ENCODE measurements around the gene PAQR7.
A peak's percentile ranks its signal among the peaks of the same experiment; 100 is the strongest.

Gene PAQR7

DNA sequence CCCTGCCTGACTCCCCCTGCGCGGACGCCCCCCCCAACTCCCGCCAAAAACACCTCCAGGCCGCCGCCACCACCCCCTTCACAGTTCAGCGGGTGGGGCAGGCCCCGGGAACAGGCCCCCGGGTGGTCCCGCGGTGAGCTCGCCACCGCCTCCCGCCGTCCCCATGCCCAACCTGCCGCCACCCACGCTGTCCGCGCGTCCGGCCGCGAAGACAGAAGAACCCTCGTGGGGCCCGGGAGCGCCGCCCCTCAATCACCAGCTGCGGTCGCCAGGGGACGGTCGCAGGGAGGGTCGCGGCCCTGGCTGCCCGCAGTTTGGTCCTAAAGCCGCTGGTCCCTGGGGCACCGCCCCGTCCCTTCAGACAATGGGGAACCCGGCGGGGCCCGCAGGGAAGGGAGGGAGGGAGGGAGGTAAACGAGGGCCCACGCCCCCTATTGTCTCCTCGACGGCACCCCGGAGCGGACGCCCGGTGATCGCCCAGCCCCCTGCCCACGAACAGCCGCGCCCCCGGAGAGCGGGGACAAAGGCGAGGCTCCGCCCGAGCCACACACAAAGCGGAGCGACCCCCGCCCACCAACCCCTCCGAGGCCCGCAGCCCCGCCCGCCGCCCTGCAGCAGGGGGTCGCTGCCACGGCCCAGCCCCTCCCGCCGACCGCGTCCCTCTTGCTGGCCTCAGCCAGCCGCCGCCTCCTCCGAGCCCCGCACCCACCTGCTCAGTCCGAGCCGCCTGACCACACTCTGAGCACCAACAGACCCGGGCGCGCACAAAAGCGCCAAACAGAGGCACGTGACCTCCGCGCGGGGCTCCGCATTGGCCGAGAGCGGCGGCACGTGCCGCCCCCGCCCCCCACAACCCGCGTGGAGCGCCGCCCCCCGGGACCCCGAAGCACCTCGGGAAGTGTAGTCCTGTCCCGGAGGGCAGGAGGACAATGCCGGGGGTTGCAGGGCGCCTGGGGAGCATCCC lies 30.5 kb upstream of the PAQR7 start, which contains the start of gene STMN1:
Gene STMN1, minus strand, starts transcription at position 740 of the 964 bp plus-strand sequence. CDS start 1,743 bp downstream, outside the sequence.
- Histone ChIP-seq H3K27ac (ENCODE audit: low read length, poor library complexity, severe bottlenecking) (peak within 1 kb of the TSS; percentile 87), H3K9me3 (ENCODE audit: control insufficient read depth, low read length) (no peaks in the 10 kb centered on the region), H3K4me3 (ENCODE audit: insufficient read depth in 1 of 2, low read depth in 1 of 2, low read length in 2 of 2) (peak within 1 kb of the TSS; percentile 85 to 86), H3K23ac (ENCODE audit: low read length in 2 of 2) (peak within 1 kb of the TSS in 1 of 2 experiments; percentile 87), H2BK12ac (ENCODE audit: low read length in 2 of 2) (peak within 1 kb of the TSS; percentile 9 to 90), H3K27me3 (ENCODE audit: control insufficient read depth in 1 of 2, insufficient read depth in 1 of 2, low read length in 2 of 2) (no peaks in the 10 kb centered on the region), H3K14ac (ENCODE audit: low read length in 2 of 2) (peak within 1 kb of the TSS in 1 of 2 experiments; percentile 98), H3K4me2 (ENCODE audit: low read length, poor library complexity, severe bottlenecking) (peak within 1 kb of the TSS; percentile 70), H2BK5ac (ENCODE audit: low read depth, low read length, poor library complexity, severe bottlenecking) (no peak within 1 kb of the TSS), H4K91ac (ENCODE audit: low read length) (peak within 1 kb of the TSS; percentile 83), H3K4ac (ENCODE audit: low read depth in 1 of 2, low read length in 2 of 2) (peak within 1 kb of the TSS; percentile 73 to 86), H2BK120ac (ENCODE audit: low read depth, low read length) (peak within 1 kb of the TSS; percentile 88), H3K79me1 (replicated peaks; ENCODE audit: low read length, poor library complexity, severe bottlenecking) (peaks cover 3% of the 10 kb centered on the region), H4K8ac (ENCODE audit: low read length) (peak within 1 kb of the TSS; percentile 92), H2AK5ac (ENCODE audit: low read length, severe bottlenecking) (peak within 1 kb of the TSS; percentile 7), H3K4me1 (ENCODE audit: control insufficient read depth, insufficient read depth, low read depth, low read length) (peaks cover 10% of the 10 kb centered on the region), H3K36me3 (ENCODE audit: control insufficient read depth in 1 of 2, insufficient read depth in 2 of 2, low read depth in 1 of 2, low read length in 2 of 2) (peaks cover 0 to 12% of the 10 kb centered on the region in 2 experiments), H2BK15ac (ENCODE audit: low read depth, poor library complexity, severe bottlenecking) (peak within 1 kb of the TSS; percentile 67), H2AFZ (ENCODE audit: low read depth, low read length) (peak within 1 kb of the TSS; percentile 91), H3K9ac (ENCODE audit: low read length) (peak within 1 kb of the TSS; percentile 89), H3K18ac (ENCODE audit: low read depth in 1 of 2, low read length in 2 of 2) (peak within 1 kb of the TSS; percentile 87 to 93)
- DNase-seq = peak; percentile 88
- WGBS = 1% methylated on average over 77 of the region's 102 CpGs

DNA sequence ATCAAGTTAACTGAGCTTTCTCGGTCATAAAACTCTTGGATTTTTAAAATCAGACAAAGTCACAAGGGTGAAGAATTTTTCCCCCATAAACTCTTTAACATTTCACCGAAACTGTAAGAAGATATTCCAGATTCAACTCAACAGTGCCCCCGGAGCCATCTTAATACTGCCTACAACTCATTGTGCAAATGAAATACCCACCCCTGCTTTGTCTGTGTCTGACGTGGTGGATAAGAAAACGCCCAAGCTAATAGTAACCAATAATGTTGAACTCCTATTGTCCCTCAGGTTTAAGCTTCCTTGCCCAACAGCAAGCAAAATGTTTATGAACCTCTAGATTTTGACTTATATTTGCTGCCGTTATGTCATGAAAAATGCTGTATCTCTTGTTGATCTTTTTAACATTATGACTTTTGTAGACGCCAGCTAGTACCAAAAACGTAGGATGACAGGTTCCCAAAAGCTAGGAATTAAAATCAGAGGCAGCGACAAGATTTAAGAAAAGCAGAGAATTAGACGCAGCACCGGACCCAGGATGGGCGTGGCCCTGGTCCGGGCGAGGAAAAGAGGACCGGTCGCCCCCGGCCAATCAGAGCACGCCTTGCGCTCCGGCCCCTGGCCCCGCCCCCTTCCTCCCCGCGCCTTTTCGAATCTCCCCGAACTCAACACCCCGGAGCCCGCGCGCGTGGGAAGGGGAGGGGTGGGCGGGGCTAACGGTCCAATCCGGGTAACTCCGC lies 29.6 kb upstream of the PAQR7 start:
- H3K18ac ChIP-seq (ENCODE audit: low read depth in 1 of 2, low read length in 2 of 2) = no peak overlapping the region
- H3K4ac ChIP-seq (ENCODE audit: low read depth in 1 of 2, low read length in 2 of 2) = no peak overlapping the region
- no peak overlapping the region for H2AFZ ChIP-seq (ENCODE audit: low read depth, low read length)
- H3K4me1 ChIP-seq (ENCODE audit: control insufficient read depth, insufficient read depth, low read depth, low read length) = peaks cover 10% of the 10 kb centered on the region
- H2BK12ac ChIP-seq (ENCODE audit: low read length in 2 of 2) = no peak overlapping the region
- H3K14ac ChIP-seq (ENCODE audit: low read length in 2 of 2) = no peak overlapping the region
- peak; percentile 91 for DNase-seq
- H3K9ac ChIP-seq (ENCODE audit: low read length) = peak overlapping the region; percentile 89
- H3K27me3 ChIP-seq (ENCODE audit: control insufficient read depth in 1 of 2, insufficient read depth in 1 of 2, low read length in 2 of 2) = no peaks in the 10 kb centered on the region
- peaks cover 3 to 19% of the 10 kb centered on the region in 2 experiments for H3K36me3 ChIP-seq (ENCODE audit: control insufficient read depth in 1 of 2, insufficient read depth in 2 of 2, low read depth in 1 of 2, low read length in 2 of 2)
- no peak overlapping the region for H4K91ac ChIP-seq (ENCODE audit: low read length)
- H3K4me2 ChIP-seq (ENCODE audit: low read length, poor library complexity, severe bottlenecking) = peak overlapping the region; percentile 70
- H2BK15ac ChIP-seq (ENCODE audit: low read depth, poor library complexity, severe bottlenecking) = no peak overlapping the region
- H3K4me3 ChIP-seq (ENCODE audit: insufficient read depth in 1 of 2, low read depth in 1 of 2, low read length in 2 of 2) = peak overlapping the region; percentile 85 to 86
- WGBS = 3% methylated on average over 27 of the region's 34 CpGs
- no peak overlapping the region for H4K8ac ChIP-seq (ENCODE audit: low read length)
- H3K79me1 ChIP-seq (replicated peaks; ENCODE audit: low read length, poor library complexity, severe bottlenecking) = peaks cover 5% of the 10 kb centered on the region
- peak overlapping the region; percentile 87 for H3K27ac ChIP-seq (ENCODE audit: low read length, poor library complexity, severe bottlenecking)
- no peak overlapping the region for H2BK120ac ChIP-seq (ENCODE audit: low read depth, low read length)
- no peaks in the 10 kb centered on the region for H3K9me3 ChIP-seq (ENCODE audit: control insufficient read depth, low read length)
- no peak overlapping the region for H2AK5ac ChIP-seq (ENCODE audit: low read length, severe bottlenecking)
- no peak overlapping the region for H3K23ac ChIP-seq (ENCODE audit: low read length in 2 of 2)
- no peak overlapping the region for H2BK5ac ChIP-seq (ENCODE audit: low read depth, low read length, poor library complexity, severe bottlenecking)

DNA sequence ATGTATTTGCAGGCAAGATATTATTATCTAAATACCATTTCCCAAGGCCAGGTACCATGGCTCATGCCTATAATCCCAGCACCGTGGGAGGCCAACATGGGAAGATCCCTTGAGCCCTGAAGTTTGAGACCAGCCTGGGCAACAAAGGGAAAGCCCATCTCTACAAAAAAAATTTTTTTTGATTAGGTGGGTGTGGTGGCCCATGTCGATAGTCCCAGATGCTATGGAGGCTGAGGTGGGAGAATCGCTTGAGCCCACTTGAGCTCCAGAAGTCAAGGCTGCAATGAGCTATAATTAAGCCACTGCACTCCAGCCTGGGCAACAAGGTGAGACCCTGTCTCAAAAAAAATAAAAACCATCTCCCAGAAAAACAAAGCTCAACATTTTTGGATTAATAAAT lies 28.5 kb upstream of the PAQR7 start:
- no peak overlapping the region for H3K23ac ChIP-seq (ENCODE audit: low read length in 2 of 2)
- no peaks in the 10 kb centered on the region for H3K27me3 ChIP-seq (ENCODE audit: control insufficient read depth in 1 of 2, insufficient read depth in 1 of 2, low read length in 2 of 2)
- H3K4me1 ChIP-seq (ENCODE audit: control insufficient read depth, insufficient read depth, low read depth, low read length) = peaks cover 10% of the 10 kb centered on the region
- no peak overlapping the region for H2BK120ac ChIP-seq (ENCODE audit: low read depth, low read length)
- peak overlapping the region; percentile 89 for H3K9ac ChIP-seq (ENCODE audit: low read length)
- peak overlapping the region; percentile 38 for H3K4me2 ChIP-seq (ENCODE audit: low read length, poor library complexity, severe bottlenecking)
- no peak overlapping the region for H2BK12ac ChIP-seq (ENCODE audit: low read length in 2 of 2)
- peak overlapping the region; percentile 56 for H2AK5ac ChIP-seq (ENCODE audit: low read length, severe bottlenecking)
- no peak overlapping the region for H3K4ac ChIP-seq (ENCODE audit: low read depth in 1 of 2, low read length in 2 of 2)
- no peak overlapping the region for H3K14ac ChIP-seq (ENCODE audit: low read length in 2 of 2)
- H2AFZ ChIP-seq (ENCODE audit: low read depth, low read length) = no peak overlapping the region
- H3K4me3 ChIP-seq (ENCODE audit: insufficient read depth in 1 of 2, low read depth in 1 of 2, low read length in 2 of 2) = peak overlapping the region in 1 of 2 experiments; percentile 85
- 91% methylated on average over 3 of the region's 3 CpGs for WGBS
- no peaks in the 10 kb centered on the region for H3K9me3 ChIP-seq (ENCODE audit: control insufficient read depth, low read length)
- no peak overlapping the region for H3K18ac ChIP-seq (ENCODE audit: low read depth in 1 of 2, low read length in 2 of 2)
- no peak overlapping the region for H4K91ac ChIP-seq (ENCODE audit: low read length)
- H3K27ac ChIP-seq (ENCODE audit: low read length, poor library complexity, severe bottlenecking) = no peak overlapping the region
- H2BK15ac ChIP-seq (ENCODE audit: low read depth, poor library complexity, severe bottlenecking) = no peak overlapping the region
- peaks cover 4 to 28% of the 10 kb centered on the region in 2 experiments for H3K36me3 ChIP-seq (ENCODE audit: control insufficient read depth in 1 of 2, insufficient read depth in 2 of 2, low read depth in 1 of 2, low read length in 2 of 2)
- peaks cover 9% of the 10 kb centered on the region for H3K79me1 ChIP-seq (replicated peaks; ENCODE audit: low read length, poor library complexity, severe bottlenecking)
- DNase-seq = no peak
- H4K8ac ChIP-seq (ENCODE audit: low read length) = no peak overlapping the region
- no peak overlapping the region for H2BK5ac ChIP-seq (ENCODE audit: low read depth, low read length, poor library complexity, severe bottlenecking)

DNA sequence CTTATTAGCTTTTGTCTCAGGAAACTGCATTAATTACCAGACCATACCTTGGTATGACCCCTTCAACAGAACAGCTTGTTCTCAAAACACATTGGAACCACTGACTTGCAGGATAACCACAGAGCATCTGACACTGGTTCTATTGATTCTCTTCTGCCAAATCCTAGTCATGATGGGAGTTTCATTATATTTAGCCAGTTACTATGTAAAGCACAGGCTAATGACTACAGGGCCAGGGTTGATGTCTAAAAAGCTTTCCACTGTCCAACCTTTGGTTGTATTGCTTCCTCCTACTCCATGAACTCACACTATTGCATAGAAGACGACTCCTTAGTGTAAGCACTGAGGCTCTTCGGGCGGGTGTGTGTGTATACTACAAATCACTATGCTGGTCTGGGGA lies 27.0 kb upstream of the PAQR7 start:
- no peak for DNase-seq
- Histone ChIP-seq H2BK5ac (ENCODE audit: low read depth, low read length, poor library complexity, severe bottlenecking) (no peak overlapping the region), H3K18ac (ENCODE audit: low read depth in 1 of 2, low read length in 2 of 2) (no peak overlapping the region), H4K8ac (ENCODE audit: low read length) (no peak overlapping the region), H3K27ac (ENCODE audit: low read length, poor library complexity, severe bottlenecking) (no peak overlapping the region), H3K4me1 (ENCODE audit: control insufficient read depth, insufficient read depth, low read depth, low read length) (peaks cover 10% of the 10 kb centered on the region), H3K23ac (ENCODE audit: low read length in 2 of 2) (no peak overlapping the region), H3K79me1 (replicated peaks; ENCODE audit: low read length, poor library complexity, severe bottlenecking) (peaks cover 21% of the 10 kb centered on the region), H4K91ac (ENCODE audit: low read length) (no peak overlapping the region), H2BK12ac (ENCODE audit: low read length in 2 of 2) (no peak overlapping the region), H3K14ac (ENCODE audit: low read length in 2 of 2) (no peak overlapping the region), H2AFZ (ENCODE audit: low read depth, low read length) (no peak overlapping the region), H3K4me3 (ENCODE audit: insufficient read depth in 1 of 2, low read depth in 1 of 2, low read length in 2 of 2) (no peak overlapping the region), H3K9ac (ENCODE audit: low read length) (no peak overlapping the region), H3K4me2 (ENCODE audit: low read length, poor library complexity, severe bottlenecking) (no peak overlapping the region), H2BK15ac (ENCODE audit: low read depth, poor library complexity, severe bottlenecking) (no peak overlapping the region), H3K9me3 (ENCODE audit: control insufficient read depth, low read length) (no peaks in the 10 kb centered on the region), H3K27me3 (ENCODE audit: control insufficient read depth in 1 of 2, insufficient read depth in 1 of 2, low read length in 2 of 2) (no peaks in the 10 kb centered on the region), H2BK120ac (ENCODE audit: low read depth, low read length) (no peak overlapping the region), H3K36me3 (ENCODE audit: control insufficient read depth in 1 of 2, insufficient read depth in 2 of 2, low read depth in 1 of 2, low read length in 2 of 2) (peaks cover 19 to 31% of the 10 kb centered on the region in 2 experiments), H2AK5ac (ENCODE audit: low read length, severe bottlenecking) (no peak overlapping the region), H3K4ac (ENCODE audit: low read depth in 1 of 2, low read length in 2 of 2) (no peak overlapping the region)
- WGBS = no CpG with 5 or more reads among the region's 3 CpGs

All from mesenchymal stem cell (in vitro differentiated cells and primary cell).